Liver (tissue), 3 donors: ENCODE measurements around the gene SEMA7A.

Source experiments
- RAD21 ChIP-seq, 2 donors: IDR thresholded peaks; 2 replicates each; pipeline ENCODE4 v1.6.1; 2016; ENCODE audit warnings: antibody characterized with exemption in 2 of 2, mild to moderate bottlenecking in 2 of 2
- YY1 ChIP-seq: IDR thresholded peaks from 2 replicates; pipeline ENCODE4 v1.6.1; 2016; ENCODE audit warnings: antibody characterized with exemption, mild to moderate bottlenecking
- TF ChIP-seq, protein P1 (sequence below): fragments of 150-350 bp; IDR thresholded peaks from 2 replicates; pipeline ENCODE4 v1.5.1; 2017; ENCODE audit warnings: improper control_type of control experiment, low read depth, low read length; ENCODE audit not compliant: missing input control
- donor health status: healthy.
- donor health status: healthy.

DNA sequence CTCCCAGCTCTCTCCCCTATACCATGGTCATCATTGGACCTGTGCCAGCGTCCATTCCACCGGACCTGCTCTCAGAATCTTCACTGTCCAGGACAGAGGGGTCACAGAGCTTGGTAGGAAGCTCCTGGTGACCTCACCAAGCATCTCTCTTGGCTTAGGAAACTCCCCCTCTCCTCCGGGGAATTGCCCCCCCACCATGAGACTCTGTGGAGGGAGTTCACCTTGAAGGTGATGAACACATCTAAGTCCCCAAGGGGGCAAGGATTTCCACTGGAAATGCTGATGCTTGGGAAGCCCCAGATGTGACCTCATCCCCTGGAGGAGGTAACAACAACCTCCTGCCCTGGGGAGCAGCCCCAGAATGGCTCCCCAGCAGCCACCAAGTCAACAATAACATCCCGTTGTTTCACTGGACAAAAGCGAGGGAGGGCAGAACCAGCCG lies 3.2 kb downstream of the SEMA7A start:
- TF ChIP-seq, protein P1, sequence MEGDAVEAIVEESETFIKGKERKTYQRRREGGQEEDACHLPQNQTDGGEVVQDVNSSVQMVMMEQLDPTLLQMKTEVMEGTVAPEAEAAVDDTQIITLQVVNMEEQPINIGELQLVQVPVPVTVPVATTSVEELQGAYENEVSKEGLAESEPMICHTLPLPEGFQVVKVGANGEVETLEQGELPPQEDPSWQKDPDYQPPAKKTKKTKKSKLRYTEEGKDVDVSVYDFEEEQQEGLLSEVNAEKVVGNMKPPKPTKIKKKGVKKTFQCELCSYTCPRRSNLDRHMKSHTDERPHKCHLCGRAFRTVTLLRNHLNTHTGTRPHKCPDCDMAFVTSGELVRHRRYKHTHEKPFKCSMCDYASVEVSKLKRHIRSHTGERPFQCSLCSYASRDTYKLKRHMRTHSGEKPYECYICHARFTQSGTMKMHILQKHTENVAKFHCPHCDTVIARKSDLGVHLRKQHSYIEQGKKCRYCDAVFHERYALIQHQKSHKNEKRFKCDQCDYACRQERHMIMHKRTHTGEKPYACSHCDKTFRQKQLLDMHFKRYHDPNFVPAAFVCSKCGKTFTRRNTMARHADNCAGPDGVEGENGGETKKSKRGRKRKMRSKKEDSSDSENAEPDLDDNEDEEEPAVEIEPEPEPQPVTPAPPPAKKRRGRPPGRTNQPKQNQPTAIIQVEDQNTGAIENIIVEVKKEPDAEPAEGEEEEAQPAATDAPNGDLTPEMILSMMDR, result no peak
- TF ChIP-seq RAD21 (IDR thresholded peaks at IDR 0.05) (no peak), YY1 (no peak)
